H1 (cell line): ENCODE data around the gene IGFBP3. TPM values are rescaled to one million over a fixed set of nuclear protein-coding genes. Genes with fewer than 3 reads are reported as not detected.

Source experiments
- CTCF ChIA-PET: fragments of 300-600 bp; sonication (Branson Sonifier 250); formaldehyde crosslinking; loops from one replicate; lab custom pipeline; 2021; ENCODE audit not compliant: partially characterized antibody; lab: Charles Lee
- POLR2A ChIA-PET: fragments of 300-600 bp; sonication (Branson Sonifier 250); formaldehyde crosslinking; loops from one replicate; lab custom pipeline; 2021; ENCODE audit warnings: inconsistent platforms; ENCODE audit not compliant: partially characterized antibody; lab: Charles Lee
- DNase-seq, 2 experiments: peaks; one replicate each; pipeline versions ENCODE4 v3.0.0 to v3.0.0-alpha.2; 2010 to 2022; ENCODE audit warnings: low spot score in 2 of 2, low read depth in 1 of 2, mixed read lengths in 1 of 2
- FAIRE-seq: peaks from 2 replicates; lab custom pipeline; 2011; peaks lifted over from hg19 to GRCh38; lab: Jason Lieb, UNC
- H2AFZ ChIP-seq: 2 replicates; pipeline ENCODE4 v1.8.1; 2012; ENCODE audit warnings: low read length, inconsistent platforms
- H2AK5ac ChIP-seq: 2 replicates; pipeline ENCODE4 v1.6.1; 2013; ENCODE audit warnings: low read depth, low read length
- H2BK120ac ChIP-seq: replicated peaks from 2 replicates; pipeline ENCODE3; 2013; ENCODE audit warnings: low read depth, low read length, inconsistent platforms
- H2BK12ac ChIP-seq: 2 replicates; pipeline ENCODE4 v1.6.1; 2013; ENCODE audit warnings: low read depth, low read length
- H2BK15ac ChIP-seq: 2 replicates; pipeline ENCODE4 v1.6.1; 2013; ENCODE audit warnings: low read length
- H2BK20ac ChIP-seq: 2 replicates; pipeline ENCODE4 v1.6.1; 2013; ENCODE audit warnings: low read length
- H2BK5ac ChIP-seq: 2 replicates; pipeline ENCODE4 v1.6.1; 2013; ENCODE audit warnings: low read depth, low read length
- H3K14ac ChIP-seq: 2 replicates; pipeline ENCODE4 v1.6.1; 2013; ENCODE audit warnings: inconsistent platforms; ENCODE audit not compliant: insufficient read length
- H3K18ac ChIP-seq: 2 replicates; pipeline ENCODE4 v1.6.1; 2013; ENCODE audit warnings: low read length; ENCODE audit errors: extremely low read depth
- H3K23ac ChIP-seq: 2 replicates; pipeline ENCODE4 v1.6.1; 2013; ENCODE audit warnings: inconsistent platforms; ENCODE audit not compliant: insufficient read length
- H3K23me2 ChIP-seq: 2 replicates; pipeline ENCODE4 v1.6.1; 2013; ENCODE audit warnings: low read depth, low read length
- H3K27ac ChIP-seq: 2 replicates; pipeline ENCODE4 v1.6.1; 2011; ENCODE audit warnings: low read depth, low read length, inconsistent platforms
- H3K27me3 ChIP-seq, 4 experiments: replicated peaks in 1 of 4; 1 replicate in 1 of 4; 2 replicates in 3 of 4; pipeline versions ENCODE4 v1.6.1 to v1.8.1; 2011 to 2013; ENCODE audit warnings: low read length in 3 of 4, mild to moderate bottlenecking in 3 of 4, inconsistent platforms in 2 of 4, mixed read lengths in 2 of 4, moderate library complexity in 1 of 4; ENCODE audit not compliant: control insufficient read depth in 3 of 4, insufficient read depth in 3 of 4; ENCODE audit errors: extremely low read depth in 1 of 4
- H3K36me3 ChIP-seq, 4 experiments: 2 replicates each; pipeline versions ENCODE4 v1.6.1 to v1.8.1; 2011 to 2013; ENCODE audit warnings: mild to moderate bottlenecking in 4 of 4, low read length in 3 of 4, moderate library complexity in 2 of 4, control low read depth in 1 of 4, inconsistent platforms in 1 of 4; ENCODE audit not compliant: insufficient read depth in 4 of 4, control insufficient read depth in 2 of 4
- H3K4ac ChIP-seq: replicated peaks from 2 replicates; pipeline ENCODE3; 2013; ENCODE audit warnings: low read length, low read depth, mixed read lengths, inconsistent platforms; ENCODE audit not compliant: insufficient read length
- H3K4me1 ChIP-seq, 4 experiments: replicated peaks in 1 of 4; 1 replicate in 1 of 4; 2 replicates in 3 of 4; pipeline versions ENCODE4 v1.6.1 to v1.8.1; 2011 to 2013; ENCODE audit warnings: low read length in 3 of 4, inconsistent platforms in 2 of 4, mixed read lengths in 1 of 4; ENCODE audit not compliant: insufficient read depth in 4 of 4, control insufficient read depth in 3 of 4
- H3K4me2 ChIP-seq, 2 experiments: 2 replicates each; pipeline versions ENCODE4 v1.6.1 to v1.8.1; 2011 to 2013; ENCODE audit warnings: low read depth in 2 of 2, low read length in 2 of 2, control low read depth in 1 of 2, inconsistent platforms in 1 of 2, mild to moderate bottlenecking in 1 of 2; ENCODE audit not compliant: insufficient read depth in 1 of 2
- H3K4me3 ChIP-seq, 4 experiments: fragments of 200-600, 300-600 bp in 1 of 4; sonication (generic), shearing (Covaris generic), sonication (Bioruptor Twin) in 1 of 4; 2 replicates each; pipeline versions ENCODE4 v1.5.1 to v1.8.1; 2011 to 2016; ENCODE audit warnings: low read length in 4 of 4, low read depth in 3 of 4, control low read depth in 2 of 4, inconsistent platforms in 2 of 4, mild to moderate bottlenecking in 2 of 4, mixed read lengths in 1 of 4, moderate library complexity in 1 of 4; ENCODE audit not compliant: insufficient read depth in 2 of 4; ENCODE audit errors: extremely low read depth in 1 of 4
- H3K56ac ChIP-seq: replicated peaks from 2 replicates; pipeline ENCODE3; 2013; ENCODE audit warnings: low read depth, mild to moderate bottlenecking, mixed read lengths, low read length, inconsistent platforms; ENCODE audit not compliant: insufficient read length
- H3K79me1 ChIP-seq: 2 replicates; pipeline ENCODE4 v1.6.1; 2013; ENCODE audit warnings: low read depth, low read length, control low read depth
- H3K79me2 ChIP-seq, 2 experiments: 2 replicates each; pipeline versions ENCODE4 v1.6.1 to v1.8.1; 2012 to 2013; ENCODE audit warnings: low read length in 2 of 2, mild to moderate bottlenecking in 2 of 2, inconsistent platforms in 1 of 2; ENCODE audit not compliant: insufficient read depth in 2 of 2, control insufficient read depth in 1 of 2
- H3K9ac ChIP-seq, 4 experiments: replicated peaks in 1 of 4; 1 replicate in 1 of 4; 2 replicates in 3 of 4; pipeline versions ENCODE4 v1.6.1 to v1.8.1; 2011 to 2013; ENCODE audit warnings: low read depth in 3 of 4, low read length in 3 of 4, control low read depth in 2 of 4, mild to moderate bottlenecking in 2 of 4, moderate library complexity in 2 of 4, inconsistent platforms in 1 of 4; ENCODE audit errors: extremely low read depth in 1 of 4
- H3K9me3 ChIP-seq, 2 experiments: 2 replicates each; pipeline versions ENCODE4 v1.6.1 to v1.8.1; 2012 to 2013; ENCODE audit warnings: mild to moderate bottlenecking in 2 of 2, moderate library complexity in 2 of 2, control low read depth in 1 of 2, inconsistent platforms in 1 of 2, low read depth in 1 of 2, low read length in 1 of 2, mixed read lengths in 1 of 2; ENCODE audit not compliant: insufficient read depth in 2 of 2
- H4K20me1 ChIP-seq, 2 experiments: replicated peaks in 1 of 2; 2 replicates each; pipeline versions ENCODE3 to v1.8.1; 2011 to 2013; ENCODE audit warnings: inconsistent platforms in 2 of 2, low read length in 2 of 2, mild to moderate bottlenecking in 1 of 2; ENCODE audit not compliant: insufficient read depth in 2 of 2, control insufficient read depth in 1 of 2
- H4K5ac ChIP-seq: 2 replicates; pipeline ENCODE4 v1.6.1; 2013; ENCODE audit warnings: low read length, low read depth, mixed read lengths, inconsistent platforms; ENCODE audit not compliant: insufficient read length
- H4K8ac ChIP-seq: 2 replicates; pipeline ENCODE4 v1.8.0; 2013; ENCODE audit warnings: mild to moderate bottlenecking, moderate library complexity, low read length, inconsistent platforms; ENCODE audit not compliant: insufficient read depth; ENCODE audit errors: extremely low read depth
- H4K91ac ChIP-seq: replicated peaks from 2 replicates; pipeline ENCODE3; 2013; ENCODE audit warnings: low read length, mixed read lengths, inconsistent platforms; ENCODE audit not compliant: insufficient read length
- KDM1A ChIP-seq: fragments of 200-600, 300-600 bp; sonication (generic); IDR thresholded peaks from 2 replicates; pipeline ENCODE4 v1.7.1; 2016; ENCODE audit warnings: mild to moderate bottlenecking, low read length, borderline replicate concordance
- RXRA ChIP-seq: IDR thresholded peaks from 2 replicates; pipeline ENCODE4 v1.6.1; 2011; ENCODE audit warnings: low read depth, mild to moderate bottlenecking, low read length, moderate library complexity; ENCODE audit not compliant: insufficient read depth
- WGBS, 2 experiments: shearing (Covaris generic) in 1 of 2; methylation state at CpG; one replicate each; pipeline versions ENCODE4 v1.1.6 to v1.1.7; 2013 to 2015; ENCODE audit warnings: low lambda C conversion rate in 2 of 2, mixed read lengths in 2 of 2, inconsistent platforms in 1 of 2, low coverage in 1 of 2, missing lambda C conversion rate in 1 of 2; ENCODE audit not compliant: insufficient replicate concordance in 2 of 2, insufficient coverage in 1 of 2, insufficient read length in 1 of 2; ENCODE audit errors: extremely low coverage in 1 of 2, missing lambda C conversion rate in 1 of 2; 5-methylcytosine and 5-hydroxymethylcytosine counted together
- polyA plus RNA-seq, 7 experiments: library from polyadenylated mRNA; depleted of rRNA in 3 of 7; stranded (reverse) in 5 of 7; unstranded in 2 of 7; fragments of >200 nt in 5 of 7; fragments of 200-250 nt in 2 of 7; gene quantifications; 1 replicate in 5 of 7; 2 replicates in 1 of 7; 4 replicates in 1 of 7; pipeline versions ENCODE4 v1.2.1 to v1.2.3, GENCODE V29; 2011 to 2013; ENCODE audit warnings: missing spikeins in 2 of 7, mixed read lengths in 2 of 7
- total RNA-seq: library from RNA; stranded (reverse); fragmentation: NEBNext Ultra II Directional; extraction: Animal tissue kit (Norgen Biotek cat#: 25700); gene quantifications from 2 replicates; pipeline ENCODE4 v1.2.1, GENCODE V29; 2021

IGFBP3 gene
- total and polyA plus RNA-seq, 2 of the 8 experiments (the other 6 are each of a cell fraction or from before 2014, with no cell fraction given), result 5.5 to 12.1 TPM

DNA sequence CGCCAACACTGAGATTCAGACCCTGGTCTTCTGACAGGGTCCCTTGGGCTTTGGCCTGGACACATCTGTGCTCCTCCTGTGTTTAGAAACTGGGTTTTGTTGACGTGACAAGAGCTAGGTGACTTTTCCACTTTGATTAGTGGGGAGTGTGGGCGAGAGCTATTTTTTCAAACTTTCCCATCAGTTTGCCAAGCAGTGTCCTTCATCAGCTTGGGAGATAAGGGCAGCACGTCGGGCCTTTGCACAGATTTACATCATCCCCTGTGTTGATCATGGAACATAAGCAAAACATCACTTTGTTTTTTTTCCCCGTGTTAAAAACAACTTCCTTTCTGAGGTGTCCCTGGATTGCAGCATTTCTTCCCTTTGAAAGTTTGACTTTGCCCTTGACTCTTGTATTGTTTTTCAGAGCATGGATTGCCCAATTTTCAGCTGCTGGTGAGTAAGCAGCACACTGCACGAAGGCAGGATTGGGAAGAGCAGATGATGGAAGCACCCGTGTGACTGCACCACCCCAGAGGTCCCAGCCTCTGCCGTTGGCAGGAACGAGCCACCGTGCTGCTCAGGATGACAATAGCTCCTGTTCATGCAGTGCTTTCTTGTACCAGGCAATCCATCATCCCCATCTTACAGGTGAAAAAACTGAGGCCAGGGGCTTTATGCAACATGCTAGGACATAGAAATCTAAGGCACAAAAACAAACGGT lies 39.2 kb downstream of the IGFBP3 start:
- POLR2A ChIA-PET, result no interaction called here
- Histone ChIP-seq H2BK5ac (no peak overlapping the region), H2BK15ac (no peak overlapping the region), H4K91ac (no peak overlapping the region), H3K56ac (no peak overlapping the region), H4K8ac (no peak overlapping the region), H4K5ac (no peak overlapping the region), H3K79me1 (no peaks in the 10 kb centered on the region), H3K79me2 (no peaks in the 10 kb centered on the region), H3K4ac (no peak overlapping the region), H3K36me3 (no peaks in the 10 kb centered on the region; a peak in 1 of 8 replicates), H3K23ac (no peak overlapping the region), H2BK120ac (no peak overlapping the region), H3K23me2 (no peaks in the 10 kb centered on the region), H3K27me3 (peaks cover 0 to 2% (median 0%) of the 10 kb centered on the region in 4 experiments; a peak in 2 of 7 replicates), H3K4me1 (peaks cover 0 to 3% (median under 1%) of the 10 kb centered on the region in 4 experiments; a peak in 1 of 7 replicates), H4K20me1 (peaks cover 0 to 1% of the 10 kb centered on the region in 2 experiments), H2BK12ac (no peak overlapping the region), H3K14ac (no peak overlapping the region), H3K18ac (no peak overlapping the region), H2BK20ac (no peak overlapping the region), H3K9me3 (peaks cover 15 to 29% of the 10 kb centered on the region in 2 experiments), H3K4me3 (no peak overlapping the region), H3K27ac (no peak overlapping the region), H2AK5ac (no peak overlapping the region), H3K9ac (no peak overlapping the region), H3K4me2 (no peak overlapping the region), H2AFZ (no peak overlapping the region)
- DNase-seq, result no peak
- WGBS, 2 experiments, result 85% methylated on average over 12 of the region's 12 CpGs; no CpG with 5 or more reads in 1 of the 2 experiments
- CTCF ChIA-PET, result interaction anchor here (0.8 to 2.3 kb wide), 5 partner anchors 9 to 41 kb away, joined by 3 to 7 read pairs (median 6); no protein-coding TSS in a partner anchor
- FAIRE-seq, result no peak
- TF ChIP-seq RXRA, result no peak
- TF ChIP-seq KDM1A, result peak; percentile 48; the same call in 1 of the 2 replicates
